ENCODE measurements around the gene LAPTM5.

- no peak for TF ChIP-seq CTCF (conservative IDR thresholded peaks at IDR 0.05 in 1 of 2, IDR thresholded peaks at IDR 0.05 in 1 of 2; ENCODE audit: extremely low read depth in 1 of 2, insufficient read depth in 1 of 2, low read depth in 1 of 2, low read length in 2 of 2)
- TF ChIP-seq EZH2 (IDR thresholded peaks at IDR 0.05; ENCODE audit: borderline replicate concordance, low read length) = no peak
Measured at GRCh38 chr1:30781906-30782305, 24.3 kb upstream of the LAPTM5 start.
